ENCODE data around the gene TNFRSF1A. TPM values are rescaled to one million over a fixed set of nuclear protein-coding genes. Genes with fewer than 3 reads are reported as not detected.

The TNFRSF1A gene
- 186 and 187 TPM in 2 replicates for total RNA-seq

DNA sequence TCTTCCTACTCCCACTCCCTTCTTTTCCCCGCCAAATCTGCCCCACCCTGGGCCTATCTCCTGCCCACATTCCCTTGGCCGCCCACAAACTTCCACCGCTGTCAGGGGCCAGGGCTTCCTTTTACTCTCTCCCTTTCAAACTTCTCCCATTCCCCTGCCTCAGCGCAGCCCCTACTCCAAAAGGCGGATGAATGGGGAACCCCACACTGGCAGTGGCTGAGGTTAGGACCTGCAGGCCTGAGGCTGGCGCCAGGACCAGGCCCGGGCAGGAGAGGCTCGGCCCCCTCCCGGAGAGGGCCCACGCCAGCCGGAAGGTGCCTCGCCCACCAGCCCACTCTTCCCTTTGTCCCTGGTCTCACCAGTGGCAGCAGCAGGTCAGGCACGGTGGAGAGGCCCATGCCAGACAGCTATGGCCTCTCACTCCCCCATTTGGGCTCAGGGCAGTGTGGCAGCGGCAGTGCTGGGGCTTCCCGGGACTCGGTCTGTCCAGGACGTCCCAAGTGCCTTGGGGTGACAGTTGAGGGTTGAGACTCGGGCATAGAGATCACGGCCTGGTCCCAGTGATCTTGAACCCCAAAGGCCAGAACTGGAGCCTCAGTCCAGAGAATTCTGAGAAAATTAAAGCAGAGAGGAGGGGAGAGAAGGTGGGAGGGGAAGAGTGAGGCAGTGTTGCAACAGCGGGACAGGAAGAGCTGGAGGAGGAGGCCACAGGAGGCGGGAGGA is at the start of gene TNFRSF1A:
Gene TNFRSF1A (minus strand): TSS at position 660 of the 723 bp plus-strand sequence. CDS start 262 bp downstream, at position 398.

DNA sequence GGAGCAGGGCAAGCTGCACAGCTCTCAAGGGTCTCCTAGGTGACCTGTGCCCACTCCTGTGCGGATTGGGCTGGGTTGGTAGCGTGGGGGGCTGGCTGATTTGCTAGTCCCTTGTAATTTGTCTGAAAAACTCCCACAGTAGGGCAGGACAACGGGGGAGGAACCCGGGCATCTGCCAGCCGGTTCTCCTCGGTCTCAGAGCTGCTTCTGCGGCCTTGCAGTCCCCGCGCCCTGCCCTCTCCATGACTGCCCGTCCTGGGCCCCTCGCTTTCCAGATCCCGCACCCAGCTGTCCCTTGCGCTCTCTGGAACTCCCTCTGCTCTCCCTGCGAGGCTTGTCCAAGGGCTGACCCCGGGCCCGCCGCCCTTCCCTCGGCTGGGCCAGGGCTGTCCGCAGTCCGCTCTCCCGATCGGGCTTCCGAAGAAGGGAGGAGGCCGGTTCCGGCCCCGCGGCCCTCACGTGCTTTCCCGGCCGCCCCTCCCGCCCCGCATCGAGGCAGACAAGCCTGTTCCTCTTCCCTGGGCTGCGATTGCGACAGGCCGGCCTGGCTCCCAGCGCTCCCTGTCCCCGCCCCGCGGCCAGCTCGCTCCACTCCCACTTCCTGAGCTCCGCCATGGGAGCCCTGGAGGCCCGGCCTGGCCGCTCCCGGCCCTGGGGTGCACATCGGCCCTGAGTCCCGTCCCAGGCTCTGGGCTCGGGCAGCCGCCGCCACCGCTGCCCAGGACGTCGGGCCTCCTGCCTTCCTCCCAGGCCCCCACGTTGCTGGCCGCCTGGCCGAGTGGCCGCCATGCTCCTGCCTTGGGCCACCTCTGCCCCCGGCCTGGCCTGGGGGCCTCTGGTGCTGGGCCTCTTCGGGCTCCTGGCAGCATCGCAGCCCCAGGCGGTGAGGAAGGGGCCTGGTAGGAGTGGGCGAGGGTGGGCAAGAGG is 42.0 kb upstream of the TNFRSF1A start, which contains the start of gene LTBR:
Gene LTBR (plus strand): TSS at position 591 of the 927 bp plus-strand sequence. CDS start 197 bp downstream, at position 788.

DNA sequence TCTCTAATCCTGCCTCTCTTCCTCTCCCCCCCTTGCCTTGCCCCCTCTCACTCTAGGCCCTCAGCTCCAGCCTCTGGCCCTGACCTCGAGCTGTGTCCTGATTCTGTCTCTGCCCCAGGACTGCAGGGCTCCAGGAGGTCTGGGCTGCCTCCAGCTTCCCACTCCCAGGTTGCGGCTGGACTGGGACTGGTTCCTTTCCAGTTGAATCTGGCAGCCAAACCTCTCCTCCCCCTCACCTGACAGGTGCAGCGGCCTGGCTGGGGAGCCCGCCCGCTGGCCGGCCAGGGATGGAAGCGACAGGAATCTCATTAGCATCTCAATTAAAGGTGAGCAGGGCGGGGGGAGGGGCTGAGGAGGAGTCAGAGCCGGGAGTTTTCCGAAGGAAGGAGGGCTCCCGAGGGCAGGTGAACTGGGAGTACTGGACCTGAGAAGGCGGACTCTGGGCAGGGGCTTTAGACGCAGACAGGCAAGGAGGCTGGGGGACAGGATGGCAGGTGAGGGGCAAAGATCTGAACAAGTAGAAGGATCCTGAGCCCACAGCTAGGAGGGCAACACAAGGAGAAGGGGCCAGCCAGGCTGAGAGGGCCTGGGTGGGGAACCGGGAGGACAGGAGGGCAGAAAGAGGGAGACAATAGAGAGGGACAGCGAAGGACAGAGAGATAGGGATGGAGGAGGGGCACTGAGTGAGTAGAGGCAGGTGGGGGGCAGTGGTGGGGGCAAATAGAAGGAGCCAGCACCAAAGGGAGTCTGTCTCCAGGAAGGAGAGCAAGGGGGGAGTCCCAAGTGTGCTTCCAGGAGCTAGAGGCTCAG is 33.6 kb upstream of the TNFRSF1A start, which contains the start of gene SCNN1A:
Gene SCNN1A (minus strand): TSS at position 295 of the 810 bp plus-strand sequence. CDS start 780 bp downstream, outside the sequence.

Other genes with a start within 250 kb of the TNFRSF1A start
- gene VWF, start 217.4 kb downstream of the TNFRSF1A start, total RNA-seq = 0.99 and 2.9 TPM in 2 replicates
- 475 and 569 TPM in 2 replicates for gene CD9, start 141.7 kb downstream of the TNFRSF1A start, total RNA-seq
- gene PLEKHG6, start 31.4 kb downstream of the TNFRSF1A start, total RNA-seq = 0.15 and 0.66 TPM in 2 replicates
- under 0.01 TPM in 1 of 2 replicates, not detected in the other for gene SCNN1A, start 33.5 kb upstream of the TNFRSF1A start, total RNA-seq
- gene LTBR, start 42.1 kb upstream of the TNFRSF1A start, total RNA-seq = 59.1 and 119 TPM in 2 replicates
- 0.17 TPM in 1 of 2 replicates, not detected in the other for gene CD27, start 102.9 kb upstream of the TNFRSF1A start, total RNA-seq
- 17.4 and 17.7 TPM in 2 replicates for gene TAPBPL, start 110.0 kb upstream of the TNFRSF1A start, total RNA-seq
- gene VAMP1, start 128.6 kb upstream of the TNFRSF1A start, total RNA-seq = 10.2 and 19.5 TPM in 2 replicates
- gene MRPL51, start 151.2 kb upstream of the TNFRSF1A start, total RNA-seq = 110 and 136 TPM in 2 replicates
- 38.5 and 101 TPM in 2 replicates for gene NCAPD2, start 152.0 kb upstream of the TNFRSF1A start, total RNA-seq
- 10,148 and 10,314 TPM in 2 replicates for gene GAPDH, start 192.4 kb upstream of the TNFRSF1A start, total RNA-seq
- gene IFFO1, start 214.0 kb upstream of the TNFRSF1A start, total RNA-seq = 21.7 and 22.2 TPM in 2 replicates
- gene NOP2, start 226.2 kb upstream of the TNFRSF1A start, total RNA-seq = 14.4 and 20.0 TPM in 2 replicates

Data from smooth muscle cell of trachea (primary cell).